ENCODE measurements around the gene PIGR.

The PIGR gene

GRCh38 chr1:206937425-206937824 lies 8.8 kb downstream of the PIGR start:
- Histone ChIP-seq H3K9ac (ENCODE audit: low read length) (no peak overlapping the region), H3K27me3 (ENCODE audit: low read depth, low read length) (no peaks in the 10 kb centered on the region), H3K79me2 (ENCODE audit: low read length) (no peaks in the 10 kb centered on the region)

GRCh38 chr1:206935491-206936067 lies 10.7 kb downstream of the PIGR start:
- no peaks in the 10 kb centered on the region for H3K79me2 ChIP-seq (ENCODE audit: low read length)
- H3K9me3 ChIP-seq (ENCODE audit: insufficient read depth, low read length) = no peaks in the 10 kb centered on the region
- no peak overlapping the region for H3K4me3 ChIP-seq (ENCODE audit: low read length)
- H4K20me1 ChIP-seq (ENCODE audit: insufficient read depth, low read length) = no peaks in the 10 kb centered on the region
- H3K27ac ChIP-seq (ENCODE audit: low read length) = no peak overlapping the region
- no peak for TF ChIP-seq EZH2phosphoT487 (IDR thresholded peaks at IDR 0.05; ENCODE audit: low read depth)
- peak; percentile 78 for TF ChIP-seq CTCF (IDR thresholded peaks at IDR 0.05; ENCODE audit: low read depth, low read length)
- H2AFZ ChIP-seq (ENCODE audit: low read depth, low read length) = no peak overlapping the region
- no peak overlapping the region for H3K4me2 ChIP-seq (ENCODE audit: low read length)
- H3K27me3 ChIP-seq (ENCODE audit: low read depth, low read length) = no peaks in the 10 kb centered on the region
- H3K36me3 ChIP-seq (replicated peaks; ENCODE audit: low read depth, low read length) = no peaks in the 10 kb centered on the region
- H3K4me1 ChIP-seq (ENCODE audit: low read length) = peaks cover 39% of the 10 kb centered on the region
- H3K9ac ChIP-seq (ENCODE audit: low read length) = no peak overlapping the region

More at GRCh38 chr1:206937425-206937824, 8.8 kb downstream of the PIGR start:
- TF ChIP-seq CTCF (IDR thresholded peaks at IDR 0.05; ENCODE audit: low read depth, low read length) = no peak
- no peak for TF ChIP-seq EZH2phosphoT487 (IDR thresholded peaks at IDR 0.05; ENCODE audit: low read depth)
- H3K9me3 ChIP-seq (ENCODE audit: insufficient read depth, low read length) = no peaks in the 10 kb centered on the region
- H4K20me1 ChIP-seq (ENCODE audit: insufficient read depth, low read length) = no peaks in the 10 kb centered on the region
- peaks cover 20% of the 10 kb centered on the region for H3K4me1 ChIP-seq (ENCODE audit: low read length)
- no peak overlapping the region for H3K4me2 ChIP-seq (ENCODE audit: low read length)
- H3K36me3 ChIP-seq (replicated peaks; ENCODE audit: low read depth, low read length) = no peaks in the 10 kb centered on the region
- no peak overlapping the region for H3K27ac ChIP-seq (ENCODE audit: low read length)
- no peak overlapping the region for H3K4me3 ChIP-seq (ENCODE audit: low read length)
- no peak overlapping the region for H2AFZ ChIP-seq (ENCODE audit: low read depth, low read length)

GRCh38 chr1:206933333-206933945 lies 12.8 kb downstream of the PIGR start:
- TF ChIP-seq EZH2phosphoT487 (IDR thresholded peaks at IDR 0.05; ENCODE audit: low read depth) (no peak), CTCF (IDR thresholded peaks at IDR 0.05; ENCODE audit: low read depth, low read length) (peak; percentile 97)
- no peaks in the 10 kb centered on the region for H3K79me2 ChIP-seq (ENCODE audit: low read length)
- no peaks in the 10 kb centered on the region for H3K27me3 ChIP-seq (ENCODE audit: low read depth, low read length)
- no peaks in the 10 kb centered on the region for H3K36me3 ChIP-seq (replicated peaks; ENCODE audit: low read depth, low read length)
- no peaks in the 10 kb centered on the region for H3K9me3 ChIP-seq (ENCODE audit: insufficient read depth, low read length)
- H3K4me2 ChIP-seq (ENCODE audit: low read length) = no peak overlapping the region
- H4K20me1 ChIP-seq (ENCODE audit: insufficient read depth, low read length) = no peaks in the 10 kb centered on the region
- H3K4me3 ChIP-seq (ENCODE audit: low read length) = no peak overlapping the region
- peak overlapping the region; percentile 26; the same call in 1 of the 2 replicates for H3K9ac ChIP-seq (ENCODE audit: low read length)
- H2AFZ ChIP-seq (ENCODE audit: low read depth, low read length) = 0 out of 2 replicates have a peak overlapping the region, but pooled peaks have one; percentile 9
- H3K27ac ChIP-seq (ENCODE audit: low read length) = peak overlapping the region; percentile 92
- peaks cover 60% of the 10 kb centered on the region for H3K4me1 ChIP-seq (ENCODE audit: low read length)

GRCh38 chr1:206932177-206932576 lies 14.1 kb downstream of the PIGR start:
- H3K4me2 ChIP-seq (ENCODE audit: low read length) = 0 out of 2 replicates have a peak overlapping the region, but pooled peaks have one; percentile 77
- H3K27me3 ChIP-seq (ENCODE audit: low read depth, low read length) = no peaks in the 10 kb centered on the region
- peaks cover 72% of the 10 kb centered on the region for H3K4me1 ChIP-seq (ENCODE audit: low read length)
- H3K79me2 ChIP-seq (ENCODE audit: low read length) = no peaks in the 10 kb centered on the region
- H3K36me3 ChIP-seq (replicated peaks; ENCODE audit: low read depth, low read length) = no peaks in the 10 kb centered on the region
- no peak overlapping the region for H3K4me3 ChIP-seq (ENCODE audit: low read length)
- H2AFZ ChIP-seq (ENCODE audit: low read depth, low read length) = no peak overlapping the region
- H3K9ac ChIP-seq (ENCODE audit: low read length) = peak overlapping the region; percentile 83; the same call in 1 of the 2 replicates
- TF ChIP-seq CTCF (IDR thresholded peaks at IDR 0.05; ENCODE audit: low read depth, low read length) = no peak
- TF ChIP-seq EZH2phosphoT487 (IDR thresholded peaks at IDR 0.05; ENCODE audit: low read depth) = no peak
- peak overlapping the region; percentile 92 for H3K27ac ChIP-seq (ENCODE audit: low read length)
- no peaks in the 10 kb centered on the region for H4K20me1 ChIP-seq (ENCODE audit: insufficient read depth, low read length)
- no peaks in the 10 kb centered on the region for H3K9me3 ChIP-seq (ENCODE audit: insufficient read depth, low read length)
